Epithelial cell of esophagus (primary cell): Measurements from ENCODE around the gene USH2A.

Experiments used
- DNase-seq: peaks from one replicate; pipeline ENCODE4 v3.0.0; 2010; ENCODE audit warnings: low read depth
- H3K4me3 ChIP-seq: 2 replicates; pipeline ENCODE4 v1.5.1; 2011; ENCODE audit warnings: mild to moderate bottlenecking, low read length, control low read depth
- CTCF ChIP-seq: IDR thresholded peaks from 2 replicates; pipeline ENCODE4 v1.5.1; 2011; ENCODE audit warnings: low read depth, mild to moderate bottlenecking, low read length, control low read depth, inconsistent platforms; ENCODE audit not compliant: insufficient read depth; ENCODE audit errors: missing control alignments

The USH2A gene

GRCh38 chr1:215631489-215631888 is 791.8 kb downstream of the USH2A start:
- H3K4me3 ChIP-seq, result no peak overlapping the region
- DNase-seq, result peak; percentile 95
- TF ChIP-seq CTCF, result no peak

- no peak for DNase-seq
- no peak overlapping the region for H3K4me3 ChIP-seq
- TF ChIP-seq CTCF, result no peak
These were observed 792.2 kb downstream of the USH2A start for GRCh38 chr1:215631040-215631439.

- DNase-seq, result no peak
- no peak overlapping the region for H3K4me3 ChIP-seq
- no peak for TF ChIP-seq CTCF
These were observed 797.3 kb downstream of the USH2A start for GRCh38 chr1:215625949-215626348.

GRCh38 chr1:215623162-215623561 is 800.1 kb downstream of the USH2A start:
- no peak for DNase-seq
- no peak overlapping the region for H3K4me3 ChIP-seq
- no peak for TF ChIP-seq CTCF

GRCh38 chr1:215617979-215618378 is 805.3 kb downstream of the USH2A start:
- H3K4me3 ChIP-seq, result no peak overlapping the region
- TF ChIP-seq CTCF, result no peak
- no peak for DNase-seq

- no peak for DNase-seq
- no peak for TF ChIP-seq CTCF
- no peak overlapping the region for H3K4me3 ChIP-seq
These were observed 810.9 kb downstream of the USH2A start for GRCh38 chr1:215612391-215612790.

GRCh38 chr1:215608646-215609045 is 814.6 kb downstream of the USH2A start:
- DNase-seq, result no peak

More at GRCh38 chr1:215608646-215609045, 814.6 kb downstream of the USH2A start:
- TF ChIP-seq CTCF, result no peak
- H3K4me3 ChIP-seq, result no peak overlapping the region
